Peyer's patch (tissue), 4 donors: ENCODE data around the gene TMEM145.

Source experiments
- POLR2A ChIP-seq, 2 donors: fragments of 450-650 bp; IDR thresholded peaks; one replicate each; pipeline ENCODE4 v1.5.1; 2017; ENCODE audit warnings: antibody characterized with exemption in 2 of 2, mild to moderate bottlenecking in 2 of 2, moderate library complexity in 2 of 2
- TF ChIP-seq, protein P1 (sequence below), 6 experiments: fragments of 450-650 bp in 4 of 6; fragments of 200-600 bp in 2 of 6; sonication (generic) in 1 of 6; IDR thresholded peaks; one replicate each; pipeline ENCODE4 v1.5.1; 2017 to 2019; ENCODE audit warnings: antibody characterized with exemption in 6 of 6, mild to moderate bottlenecking in 3 of 6, moderate library complexity in 1 of 6

DNA sequence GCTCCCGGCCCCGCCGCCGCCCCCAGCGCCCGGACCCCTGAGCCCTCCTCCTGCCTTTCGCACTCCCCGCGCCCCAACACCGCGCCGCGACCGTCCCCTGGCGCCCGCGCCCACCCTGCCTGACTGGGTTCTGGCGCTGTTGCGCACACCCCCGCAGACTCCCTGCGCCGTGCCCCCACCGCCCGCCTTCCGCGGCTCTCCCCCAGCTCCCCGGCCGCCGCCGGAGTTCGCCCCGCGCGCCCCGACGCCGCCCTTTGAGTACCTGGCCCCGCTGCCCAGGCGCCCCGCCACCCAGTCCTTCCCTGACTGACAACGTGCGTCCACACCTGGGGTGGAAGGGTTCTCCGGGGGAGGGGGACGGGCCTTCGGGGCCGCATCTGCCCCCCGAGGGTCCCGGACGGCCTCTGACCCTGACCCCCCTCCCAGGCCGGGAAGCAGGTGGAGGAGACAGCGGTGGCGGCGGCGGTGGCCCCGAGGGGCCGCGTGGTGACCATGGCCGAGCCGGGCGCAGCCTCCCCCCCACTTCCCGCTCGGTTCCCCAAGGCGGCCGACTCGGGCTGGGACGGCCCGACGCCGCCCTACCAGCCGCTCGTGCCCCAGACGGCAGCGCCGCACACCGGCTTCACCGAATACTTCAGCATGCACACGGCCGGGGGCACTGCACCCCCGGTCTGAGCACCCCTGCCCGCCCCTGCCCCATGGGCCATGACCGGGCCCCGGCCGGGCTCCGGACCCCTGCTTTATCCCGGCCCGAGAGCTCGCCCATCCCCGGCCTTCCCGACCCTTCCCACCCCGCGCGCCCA lies 10.9 kb downstream of the TMEM145 start:
- TF ChIP-seq, protein P1, sequence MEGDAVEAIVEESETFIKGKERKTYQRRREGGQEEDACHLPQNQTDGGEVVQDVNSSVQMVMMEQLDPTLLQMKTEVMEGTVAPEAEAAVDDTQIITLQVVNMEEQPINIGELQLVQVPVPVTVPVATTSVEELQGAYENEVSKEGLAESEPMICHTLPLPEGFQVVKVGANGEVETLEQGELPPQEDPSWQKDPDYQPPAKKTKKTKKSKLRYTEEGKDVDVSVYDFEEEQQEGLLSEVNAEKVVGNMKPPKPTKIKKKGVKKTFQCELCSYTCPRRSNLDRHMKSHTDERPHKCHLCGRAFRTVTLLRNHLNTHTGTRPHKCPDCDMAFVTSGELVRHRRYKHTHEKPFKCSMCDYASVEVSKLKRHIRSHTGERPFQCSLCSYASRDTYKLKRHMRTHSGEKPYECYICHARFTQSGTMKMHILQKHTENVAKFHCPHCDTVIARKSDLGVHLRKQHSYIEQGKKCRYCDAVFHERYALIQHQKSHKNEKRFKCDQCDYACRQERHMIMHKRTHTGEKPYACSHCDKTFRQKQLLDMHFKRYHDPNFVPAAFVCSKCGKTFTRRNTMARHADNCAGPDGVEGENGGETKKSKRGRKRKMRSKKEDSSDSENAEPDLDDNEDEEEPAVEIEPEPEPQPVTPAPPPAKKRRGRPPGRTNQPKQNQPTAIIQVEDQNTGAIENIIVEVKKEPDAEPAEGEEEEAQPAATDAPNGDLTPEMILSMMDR (IDR thresholded peaks at IDR 0.05), result peak in 1 of 6 experiments; percentile 12
- no peak for TF ChIP-seq POLR2A (IDR thresholded peaks at IDR 0.05)
